ENCODE measurements around the gene BOK. TPM values are rescaled to one million over a fixed set of nuclear protein-coding genes. Genes with fewer than 3 reads are reported as not detected.
A peak's percentile ranks its signal among the peaks of the same experiment; 100 is the strongest.

The BOK gene
- total RNA-seq, 1 donor from 2014 or later: 64.9 TPM

GRCh38 chr2:241559323-241560161 lies 997 bp downstream of the BOK start:
- peak overlapping the region; percentile 80 for H3K9ac ChIP-seq (ENCODE audit: low read length)
- peak; percentile 39 for DNase-seq (ENCODE audit: low read depth)

GRCh38 chr2:241560162-241560882 lies 1.8 kb downstream of the BOK start:
- Histone ChIP-seq H3K4me2 (ENCODE audit: low read length) (peak overlapping the region; percentile 91), H4K20me1 (ENCODE audit: insufficient read depth, low read length) (peaks cover 52% of the 10 kb centered on the region), H3K79me2 (ENCODE audit: insufficient read depth, low read length) (peaks cover 43% of the 10 kb centered on the region), H3K9ac (ENCODE audit: low read length) (peak overlapping the region; percentile 80), H3K36me3 (ENCODE audit: insufficient read depth, low read length) (no peaks in the 10 kb centered on the region), H3K4me1 (ENCODE audit: insufficient read depth, low read length) (peaks cover 25% of the 10 kb centered on the region), H2AFZ (ENCODE audit: low read depth, low read length) (no peak overlapping the region), H3K27me3 (ENCODE audit: insufficient read depth, low read length) (no peaks in the 10 kb centered on the region), H3K4me3 (ENCODE audit: insufficient read depth, low read depth, low read length) (peak overlapping the region; percentile 73), H3K27ac (ENCODE audit: low read depth, low read length) (no peak overlapping the region), H3K9me3 (ENCODE audit: insufficient read depth, low read depth, low read length) (no peaks in the 10 kb centered on the region)
- Mint-ChIP-seq H3K4me3 (ENCODE audit: unreplicated experiment) (peak overlapping the region; percentile 90), H3K36me3 (ENCODE audit: low read depth, unreplicated experiment) (no peaks in the 10 kb centered on the region), H3K27me3 (ENCODE audit: low read depth, unreplicated experiment) (no peaks in the 10 kb centered on the region), H3K9me3 (ENCODE audit: unreplicated experiment) (peaks cover 1% of the 10 kb centered on the region), H3K27ac (ENCODE audit: unreplicated experiment) (peak overlapping the region; percentile 69), H3K4me1 (ENCODE audit: low read depth, unreplicated experiment) (peaks cover 12% of the 10 kb centered on the region)
- TF ChIP-seq EZH2 (IDR thresholded peaks at IDR 0.05; ENCODE audit: insufficient read depth, low read length) (no peak), CTCF (IDR thresholded peaks at IDR 0.05; ENCODE audit: insufficient read depth, low read depth, low read length) (no peak)
- DNase-seq (ENCODE audit: low read depth) (no peak), FAIRE-seq (no peak)

More at GRCh38 chr2:241559323-241560161, 997 bp downstream of the BOK start:
- no peaks in the 10 kb centered on the region for H3K36me3 ChIP-seq (ENCODE audit: insufficient read depth, low read length)
- Mint-ChIP-seq H3K36me3 (ENCODE audit: low read depth, unreplicated experiment) (no peaks in the 10 kb centered on the region), H3K4me3 (ENCODE audit: unreplicated experiment) (peak overlapping the region; percentile 90), H3K9me3 (ENCODE audit: unreplicated experiment) (peaks cover 1% of the 10 kb centered on the region), H3K27ac (ENCODE audit: unreplicated experiment) (peak overlapping the region; percentile 69), H3K27me3 (ENCODE audit: low read depth, unreplicated experiment) (peaks cover 3% of the 10 kb centered on the region), H3K4me1 (ENCODE audit: low read depth, unreplicated experiment) (peaks cover 12% of the 10 kb centered on the region)
- no peaks in the 10 kb centered on the region for H3K27me3 ChIP-seq (ENCODE audit: insufficient read depth, low read length)
- H3K4me1 ChIP-seq (ENCODE audit: insufficient read depth, low read length): peaks cover 25% of the 10 kb centered on the region
- peak overlapping the region; percentile 33 for H3K27ac ChIP-seq (ENCODE audit: low read depth, low read length)
- peaks cover 37% of the 10 kb centered on the region for H3K79me2 ChIP-seq (ENCODE audit: insufficient read depth, low read length)
- H3K9me3 ChIP-seq (ENCODE audit: insufficient read depth, low read depth, low read length): no peaks in the 10 kb centered on the region
- H2AFZ ChIP-seq (ENCODE audit: low read depth, low read length): peak overlapping the region; percentile 56
- peak overlapping the region; percentile 73 for H3K4me3 ChIP-seq (ENCODE audit: insufficient read depth, low read depth, low read length)
- no peak for FAIRE-seq
- H3K4me2 ChIP-seq (ENCODE audit: low read length): peak overlapping the region; percentile 91
- H4K20me1 ChIP-seq (ENCODE audit: insufficient read depth, low read length): peaks cover 46% of the 10 kb centered on the region
- no peak for TF ChIP-seq CTCF (IDR thresholded peaks at IDR 0.05; ENCODE audit: insufficient read depth, low read depth, low read length)
- no peak for TF ChIP-seq EZH2 (IDR thresholded peaks at IDR 0.05; ENCODE audit: insufficient read depth, low read length)

Measured in astrocyte (in vitro differentiated cells and primary cell).